SK-N-SH (cell line): Measurements from ENCODE around the gene CHTF18. TPM values are rescaled to one million over a fixed set of nuclear protein-coding genes. Genes with fewer than 3 reads are reported as not detected.

Source experiments
- CTCF ChIA-PET: fragments of 300-600, 350-600 bp; formaldehyde crosslinking; extraction: SDS; loops from one replicate; lab custom pipeline; 2021; lab: Yijun Ruan, JAX
- POLR2A ChIA-PET: fragments of 350-600 bp; sonication (Branson Sonifier 250); formaldehyde crosslinking; extraction: SDS; loops from one replicate; lab custom pipeline; 2020; ENCODE audit warnings: antibody characterized with exemption, inconsistent platforms; lab: Yijun Ruan, JAX
- DNase-seq: peaks from one replicate; pipeline ENCODE4 v3.0.0; 2012
- H2AFZ ChIP-seq: fragments of 200-600 bp; sonication (generic); 2 replicates; pipeline ENCODE4 v1.8.1; 2016; ENCODE audit warnings: antibody characterized with exemption, mild to moderate bottlenecking, low read depth
- H3F3A ChIP-seq: fragments of 200-600 bp; sonication (generic); replicated peaks from 2 replicates; pipeline ENCODE3; 2016; ENCODE audit warnings: antibody characterized with exemption, mild to moderate bottlenecking; ENCODE audit not compliant: insufficient read depth
- H3K27ac ChIP-seq, 2 experiments: fragments of 200-500 bp in 1 of 2; fragments of 200-600 bp in 1 of 2; sonication (Bioruptor generic) in 1 of 2; sonication (generic), shearing (Covaris generic) in 1 of 2; 2 replicates each; pipeline versions ENCODE4 v1.5.1 to v1.6.1; 2014 to 2016; ENCODE audit warnings: low read depth in 2 of 2, inconsistent platforms in 1 of 2, low read length in 1 of 2, mild to moderate bottlenecking in 1 of 2, mixed read lengths in 1 of 2
- H3K27me3 ChIP-seq: fragments of 200-600 bp; sonication (generic), shearing (Covaris generic); 2 replicates; pipeline ENCODE4 v1.6.1; 2016; ENCODE audit warnings: mixed run types; ENCODE audit not compliant: insufficient read depth
- H3K36me3 ChIP-seq, 2 experiments: fragments of 200-500 bp in 1 of 2; fragments of 200-600 bp in 1 of 2; sonication (Bioruptor generic) in 1 of 2; sonication (generic) in 1 of 2; replicated peaks in 1 of 2; 2 replicates each; pipeline versions ENCODE3 to v1.5.1; 2014 to 2016; ENCODE audit warnings: low read length in 1 of 2, mild to moderate bottlenecking in 1 of 2; ENCODE audit not compliant: insufficient read depth in 2 of 2, control insufficient read depth in 1 of 2
- H3K4me1 ChIP-seq, 2 experiments: fragments of 200-500 bp in 1 of 2; fragments of 200-600 bp in 1 of 2; sonication (Bioruptor generic) in 1 of 2; sonication (generic), shearing (Covaris generic) in 1 of 2; 2 replicates each; pipeline versions ENCODE4 v1.5.1 to v1.6.1; 2014 to 2016; ENCODE audit warnings: low read depth in 1 of 2, low read length in 1 of 2, mixed run types in 1 of 2; ENCODE audit not compliant: insufficient read depth in 2 of 2, control insufficient read depth in 1 of 2
- H3K4me2 ChIP-seq: fragments of 200-600 bp; sonication (generic), shearing (Covaris generic); 2 replicates; pipeline ENCODE4 v1.6.1; 2017; ENCODE audit warnings: mixed run types
- H3K4me3 ChIP-seq, 2 experiments: fragments of 200-500 bp in 1 of 2; fragments of 200-600 bp in 1 of 2; sonication (Bioruptor generic) in 1 of 2; sonication (generic), shearing (Covaris generic) in 1 of 2; 2 replicates each; pipeline versions ENCODE4 v1.5.1 to v1.8.1; 2014 to 2016; ENCODE audit warnings: low read depth in 2 of 2, inconsistent platforms in 1 of 2, low read length in 1 of 2, mild to moderate bottlenecking in 1 of 2, mixed read lengths in 1 of 2, moderate library complexity in 1 of 2
- H3K79me2 ChIP-seq: fragments of 200-600 bp; sonication (generic); 2 replicates; pipeline ENCODE4 v1.8.1; 2017; ENCODE audit warnings: mild to moderate bottlenecking; ENCODE audit not compliant: insufficient read depth
- H3K9ac ChIP-seq: fragments of 200-600 bp; sonication (generic); 2 replicates; pipeline ENCODE4 v1.6.1; 2017; ENCODE audit warnings: mixed run types
- H3K9me2 ChIP-seq: fragments of 200-600 bp; sonication (generic); 2 replicates; pipeline ENCODE4 v1.6.1; 2017; ENCODE audit warnings: mixed run types
- H3K9me3 ChIP-seq: fragments of 200-600 bp; sonication (generic); 2 replicates; pipeline ENCODE4 v1.6.1; 2017; ENCODE audit warnings: mixed run types, mild to moderate bottlenecking, moderate library complexity
- H4K20me1 ChIP-seq: fragments of 200-600 bp; sonication (generic); 2 replicates; pipeline ENCODE4 v1.6.1; 2017; ENCODE audit warnings: mild to moderate bottlenecking, mixed run types; ENCODE audit not compliant: insufficient read depth
- ELF1 ChIP-seq: IDR thresholded peaks from 2 replicates; pipeline ENCODE4 v1.4.0; 2012
- EP300 ChIP-seq, 2 experiments: IDR thresholded peaks; 2 replicates each; pipeline versions ENCODE4 v1.4.0 to v1.6.1; 2012; ENCODE audit warnings: borderline replicate concordance in 1 of 2, low read depth in 1 of 2, low read length in 1 of 2
- FOSL2 ChIP-seq: IDR thresholded peaks from 2 replicates; pipeline ENCODE4 v1.4.0; 2012; ENCODE audit warnings: low read depth, mild to moderate bottlenecking, moderate library complexity, borderline replicate concordance
- FOXJ3 ChIP-seq: sonication (generic); formaldehyde crosslinking; IDR thresholded peaks from 2 replicates; pipeline ENCODE4 v1.5.1; 2020; ENCODE audit warnings: mild to moderate bottlenecking, missing genetic modification reagents
- FOXM1 ChIP-seq: IDR thresholded peaks from 2 replicates; pipeline ENCODE4 v1.4.0; 2012; ENCODE audit warnings: low read depth, mild to moderate bottlenecking
- MEF2A ChIP-seq: IDR thresholded peaks from 2 replicates; pipeline ENCODE4 v1.4.0; 2012; ENCODE audit warnings: low read depth, borderline replicate concordance
- MXI1 ChIP-seq: IDR thresholded peaks from 2 replicates; pipeline ENCODE4 v1.6.1; 2012; ENCODE audit warnings: mild to moderate bottlenecking, low read depth, low read length, improper control_type of control experiment
- RFX5 ChIP-seq: IDR thresholded peaks from 2 replicates; pipeline ENCODE4 v1.6.1; 2012; ENCODE audit warnings: mild to moderate bottlenecking, improper control_type of control experiment, low read length
- TAF1 ChIP-seq: IDR thresholded peaks from 2 replicates; pipeline ENCODE4 v1.6.1; 2012; ENCODE audit warnings: low read depth, mild to moderate bottlenecking, low read length, moderate library complexity, borderline replicate concordance
- TCF12 ChIP-seq: IDR thresholded peaks from 2 replicates; pipeline ENCODE4 v1.4.0; 2012
- USF2 ChIP-seq: fragments of 150-350 bp; IDR thresholded peaks from 2 replicates; pipeline ENCODE4 v1.6.1; 2017; ENCODE audit warnings: antibody characterized with exemption, low read length, low read depth, borderline replicate concordance
- WGBS: methylation state at CpG from one replicate; pipeline ENCODE4 v1.1.6; 2017; ENCODE audit warnings: low lambda C conversion rate; 5-methylcytosine and 5-hydroxymethylcytosine counted together
- polyA plus RNA-seq, 3 experiments: library from polyadenylated mRNA; depleted of rRNA; stranded (reverse); fragments of >200 nt; gene quantifications; 2 replicates each; pipeline ENCODE4 v1.2.3, GENCODE V29; 2012
- TF ChIP-seq, protein P1 (sequence below): IDR thresholded peaks from 2 replicates; pipeline ENCODE4 v1.4.0; 2012; ENCODE audit warnings: low read depth, borderline replicate concordance
- TF ChIP-seq, protein P2 (sequence below): IDR thresholded peaks from 2 replicates; pipeline ENCODE4 v1.6.1; 2012; ENCODE audit warnings: mild to moderate bottlenecking, low read depth, low read length, moderate library complexity
- TF ChIP-seq, protein P3 (sequence below): IDR thresholded peaks from 2 replicates; pipeline ENCODE4 v1.4.0; 2012; ENCODE audit warnings: low read depth, borderline replicate concordance

CHTF18 gene
- polyA plus RNA-seq, 1 of the 3 experiments (the other 2 are of a cell fraction), result 17.7 TPM

DNA sequence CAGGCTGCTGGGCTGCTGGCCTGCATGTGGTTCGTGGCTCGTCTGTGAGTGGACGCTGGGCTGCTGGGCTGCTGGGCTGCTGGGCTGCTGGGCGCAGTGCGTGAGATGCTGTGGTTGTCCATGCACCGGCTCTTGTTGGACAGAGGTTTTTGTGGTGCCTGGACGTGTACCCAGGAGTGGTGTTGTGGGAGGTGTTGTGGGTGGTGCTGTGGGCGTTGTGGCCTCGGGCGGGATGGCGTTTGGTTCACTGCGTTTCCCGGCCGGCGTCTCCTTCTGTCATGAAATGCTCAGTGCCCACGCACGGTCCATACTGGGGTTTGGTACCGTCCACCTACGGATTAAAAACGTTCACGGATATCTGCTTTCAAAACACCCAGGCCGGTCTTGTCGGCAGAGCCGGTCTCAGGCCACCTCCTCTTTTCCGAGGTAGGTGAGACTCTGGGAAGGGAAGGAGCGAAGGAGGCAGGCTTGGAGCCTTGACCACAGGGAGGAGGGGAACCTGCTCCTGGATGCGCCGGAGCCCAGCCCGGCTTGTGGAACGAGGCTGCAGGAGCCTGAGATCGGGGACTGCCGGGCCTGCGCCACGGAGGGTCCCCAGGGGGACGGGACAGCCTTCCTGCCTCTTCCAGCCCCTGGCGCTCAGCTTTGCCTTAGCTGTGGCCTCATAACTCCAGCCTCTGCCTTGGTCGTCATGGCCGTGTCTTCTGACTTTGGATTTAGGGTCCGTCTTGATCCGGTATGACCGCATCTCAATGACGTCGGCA, 41.9 kb downstream of the CHTF18 start:
- Histone ChIP-seq H3F3A (no peaks in the 10 kb centered on the region), H3K9me3 (no peaks in the 10 kb centered on the region), H3K4me1 (peaks cover 0 to 2% of the 10 kb centered on the region in 2 experiments; a peak in 2 of 4 replicates), H3K36me3 (no peaks in the 10 kb centered on the region), H3K9ac (no peak overlapping the region), H2AFZ (no peak overlapping the region), H3K4me3 (no peak overlapping the region), H4K20me1 (no peaks in the 10 kb centered on the region), H3K4me2 (no peak overlapping the region), H3K79me2 (no peaks in the 10 kb centered on the region), H3K9me2 (no peaks in the 10 kb centered on the region), H3K27me3 (peaks cover 46% of the 10 kb centered on the region), H3K27ac (no peak overlapping the region)
- POLR2A ChIA-PET, result no interaction called here
- TF ChIP-seq FOXM1, result no peak
- TF ChIP-seq FOXJ3 (CRISPR knock-in tag), result no peak
- TF ChIP-seq RFX5, result no peak
- TF ChIP-seq, protein P1, sequence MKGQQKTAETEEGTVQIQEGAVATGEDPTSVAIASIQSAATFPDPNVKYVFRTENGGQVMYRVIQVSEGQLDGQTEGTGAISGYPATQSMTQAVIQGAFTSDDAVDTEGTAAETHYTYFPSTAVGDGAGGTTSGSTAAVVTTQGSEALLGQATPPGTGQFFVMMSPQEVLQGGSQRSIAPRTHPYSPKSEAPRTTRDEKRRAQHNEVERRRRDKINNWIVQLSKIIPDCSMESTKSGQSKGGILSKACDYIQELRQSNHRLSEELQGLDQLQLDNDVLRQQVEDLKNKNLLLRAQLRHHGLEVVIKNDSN, result no peak
- TF ChIP-seq ELF1, result no peak
- TF ChIP-seq EP300 (IDR thresholded peaks at IDR 0.05; ENCODE audit: borderline replicate concordance in 1 of 2, low read depth in 1 of 2, low read length in 1 of 2), result no peak
- TF ChIP-seq TAF1, result no peak
- TF ChIP-seq MEF2A, result no peak
- no peak for TF ChIP-seq TCF12
- TF ChIP-seq MXI1, result no peak
- TF ChIP-seq, protein P2, sequence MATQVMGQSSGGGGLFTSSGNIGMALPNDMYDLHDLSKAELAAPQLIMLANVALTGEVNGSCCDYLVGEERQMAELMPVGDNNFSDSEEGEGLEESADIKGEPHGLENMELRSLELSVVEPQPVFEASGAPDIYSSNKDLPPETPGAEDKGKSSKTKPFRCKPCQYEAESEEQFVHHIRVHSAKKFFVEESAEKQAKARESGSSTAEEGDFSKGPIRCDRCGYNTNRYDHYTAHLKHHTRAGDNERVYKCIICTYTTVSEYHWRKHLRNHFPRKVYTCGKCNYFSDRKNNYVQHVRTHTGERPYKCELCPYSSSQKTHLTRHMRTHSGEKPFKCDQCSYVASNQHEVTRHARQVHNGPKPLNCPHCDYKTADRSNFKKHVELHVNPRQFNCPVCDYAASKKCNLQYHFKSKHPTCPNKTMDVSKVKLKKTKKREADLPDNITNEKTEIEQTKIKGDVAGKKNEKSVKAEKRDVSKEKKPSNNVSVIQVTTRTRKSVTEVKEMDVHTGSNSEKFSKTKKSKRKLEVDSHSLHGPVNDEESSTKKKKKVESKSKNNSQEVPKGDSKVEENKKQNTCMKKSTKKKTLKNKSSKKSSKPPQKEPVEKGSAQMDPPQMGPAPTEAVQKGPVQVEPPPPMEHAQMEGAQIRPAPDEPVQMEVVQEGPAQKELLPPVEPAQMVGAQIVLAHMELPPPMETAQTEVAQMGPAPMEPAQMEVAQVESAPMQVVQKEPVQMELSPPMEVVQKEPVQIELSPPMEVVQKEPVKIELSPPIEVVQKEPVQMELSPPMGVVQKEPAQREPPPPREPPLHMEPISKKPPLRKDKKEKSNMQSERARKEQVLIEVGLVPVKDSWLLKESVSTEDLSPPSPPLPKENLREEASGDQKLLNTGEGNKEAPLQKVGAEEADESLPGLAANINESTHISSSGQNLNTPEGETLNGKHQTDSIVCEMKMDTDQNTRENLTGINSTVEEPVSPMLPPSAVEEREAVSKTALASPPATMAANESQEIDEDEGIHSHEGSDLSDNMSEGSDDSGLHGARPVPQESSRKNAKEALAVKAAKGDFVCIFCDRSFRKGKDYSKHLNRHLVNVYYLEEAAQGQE, result no peak
- no peak for TF ChIP-seq FOSL2
- no peak for TF ChIP-seq USF2
- TF ChIP-seq, protein P3, sequence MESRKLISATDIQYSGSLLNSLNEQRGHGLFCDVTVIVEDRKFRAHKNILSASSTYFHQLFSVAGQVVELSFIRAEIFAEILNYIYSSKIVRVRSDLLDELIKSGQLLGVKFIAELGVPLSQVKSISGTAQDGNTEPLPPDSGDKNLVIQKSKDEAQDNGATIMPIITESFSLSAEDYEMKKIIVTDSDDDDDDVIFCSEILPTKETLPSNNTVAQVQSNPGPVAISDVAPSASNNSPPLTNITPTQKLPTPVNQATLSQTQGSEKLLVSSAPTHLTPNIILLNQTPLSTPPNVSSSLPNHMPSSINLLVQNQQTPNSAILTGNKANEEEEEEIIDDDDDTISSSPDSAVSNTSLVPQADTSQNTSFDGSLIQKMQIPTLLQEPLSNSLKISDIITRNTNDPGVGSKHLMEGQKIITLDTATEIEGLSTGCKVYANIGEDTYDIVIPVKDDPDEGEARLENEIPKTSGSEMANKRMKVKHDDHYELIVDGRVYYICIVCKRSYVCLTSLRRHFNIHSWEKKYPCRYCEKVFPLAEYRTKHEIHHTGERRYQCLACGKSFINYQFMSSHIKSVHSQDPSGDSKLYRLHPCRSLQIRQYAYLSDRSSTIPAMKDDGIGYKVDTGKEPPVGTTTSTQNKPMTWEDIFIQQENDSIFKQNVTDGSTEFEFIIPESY, result no peak
- 59% methylated on average over 33 of the region's 43 CpGs for WGBS
- CTCF ChIA-PET, result no interaction called here
- DNase-seq, result no peak
